Activated B cell treated with CpG ODN at 0.5 μM for 24 hours (primary cell): ENCODE results near the gene THBS4. TPM values are rescaled to one million over a fixed set of nuclear protein-coding genes. Genes with fewer than 3 reads are reported as not detected.

Experiments
- ATAC-seq: fragments of 200-7000 bp; cut with Tn5 transposase; one replicate; pipeline ENCODE4 v1.10.0; 2021; ENCODE audit warnings: low read depth, mild to moderate bottlenecking, moderate library complexity
- CTCF ChIA-PET: fragments of 350-600 bp; sonication (Branson Sonifier 250); formaldehyde crosslinking; loops from one replicate; lab custom pipeline; 2021; ENCODE audit warnings: antibody characterized with exemption; lab: Charles Lee
- POLR2A ChIA-PET: fragments of 350-600 bp; sonication (Branson Sonifier 250); formaldehyde crosslinking; loops from one replicate; lab custom pipeline; 2021; ENCODE audit warnings: antibody characterized with exemption; lab: Charles Lee
- DNase-seq: peaks from one replicate; pipeline ENCODE4 v3.0.0; 2022
- H3K27ac Mint-ChIP-seq: one replicate; pipeline ENCODE4 v1.8.0; 2020; ENCODE audit warnings: mixed read lengths
- H3K27me3 Mint-ChIP-seq: one replicate; pipeline ENCODE4 v1.8.0; 2021; ENCODE audit warnings: mixed read lengths
- H3K36me3 Mint-ChIP-seq: one replicate; pipeline ENCODE4 v1.8.0; 2021; ENCODE audit warnings: low read depth, mixed read lengths
- H3K4me1 Mint-ChIP-seq: one replicate; pipeline ENCODE4 v1.8.0; 2021; ENCODE audit warnings: mixed read lengths
- H3K4me3 Mint-ChIP-seq: one replicate; pipeline ENCODE4 v1.8.0; 2020; ENCODE audit warnings: mild to moderate bottlenecking, mixed read lengths
- H3K9me3 Mint-ChIP-seq: one replicate; pipeline ENCODE4 v1.8.0; 2020; ENCODE audit warnings: mixed read lengths
- CTCF ChIP-seq: fragments of 200-600 bp; IDR thresholded peaks from one replicate; pipeline ENCODE4 v1.8.0; 2022; ENCODE audit warnings: antibody characterized with exemption, mild to moderate bottlenecking
- intact Hi-C: fragments of 100-400 bp; cut with micrococcal nuclease; formaldehyde crosslinking; loops from one replicate; pipeline ENCODE4 v1.15.1; 2024
- total RNA-seq: library from RNA; stranded (reverse); gene quantifications from 2 replicates; pipeline ENCODE4 v1.2.3, GENCODE V29; 2022

The THBS4 gene
- total RNA-seq, 1 donor from 2014 or later: 0.20 TPM

- Mint-ChIP-seq H3K36me3 (no peaks in the 10 kb centered on the region), H3K4me3 (no peak overlapping the region), H3K9me3 (no peaks in the 10 kb centered on the region), H3K4me1 (no peaks in the 10 kb centered on the region), H3K27ac (no peak overlapping the region), H3K27me3 (no peaks in the 10 kb centered on the region)
- intact Hi-C loops: no loop called here
- TF ChIP-seq CTCF: no peak
- CTCF ChIA-PET: interaction anchor here (0.7 to 10.4 kb wide), 13 partner anchors 8 to 1073 kb away, joined by 3 to 171 read pairs (median 5); partner anchors contain the start of gene SERINC5
- ATAC-seq: no peak
- POLR2A ChIA-PET: interaction anchor here (1.2 kb wide), 1 partner anchor 213 kb away, joined by 5 read pairs; no protein-coding TSS in a partner anchor
- DNase-seq: no peak
These were observed 57.4 kb downstream of the THBS4 start for GRCh38 chr5:80092486-80093107.

- no peak for DNase-seq
- Mint-ChIP-seq H3K4me1 (no peaks in the 10 kb centered on the region), H3K4me3 (no peak overlapping the region), H3K27me3 (no peaks in the 10 kb centered on the region), H3K36me3 (no peaks in the 10 kb centered on the region), H3K9me3 (no peaks in the 10 kb centered on the region), H3K27ac (no peak overlapping the region)
- no peak for TF ChIP-seq CTCF
- no peak for ATAC-seq
- ChIA-PET CTCF (interaction anchor here (1.0 to 10.4 kb wide), 3 partner anchors 11 to 576 kb away, joined by 3 to 171 read pairs (median 11); no protein-coding TSS in a partner anchor), POLR2A (no interaction called here)
- intact Hi-C loops: no loop called here
These were observed 58.6 kb downstream of the THBS4 start for GRCh38 chr5:80093796-80094195.

GRCh38 chr5:80094236-80094738 lies 59.1 kb downstream of the THBS4 start:
- H3K27ac Mint-ChIP-seq: no peak overlapping the region
- ChIA-PET POLR2A (no interaction called here), CTCF (interaction anchor here (1.0 to 10.4 kb wide), 2 partner anchors 11 to 212 kb away, joined by 3 to 171 read pairs; no protein-coding TSS in a partner anchor)
- intact Hi-C loops: no loop called here
- ATAC-seq: no peak
- no peaks in the 10 kb centered on the region for H3K4me1 Mint-ChIP-seq
- no peak for TF ChIP-seq CTCF
- H3K27me3 Mint-ChIP-seq: no peaks in the 10 kb centered on the region
- H3K4me3 Mint-ChIP-seq: no peak overlapping the region
- DNase-seq: no peak
- H3K36me3 Mint-ChIP-seq: no peaks in the 10 kb centered on the region
- no peaks in the 10 kb centered on the region for H3K9me3 Mint-ChIP-seq

- Mint-ChIP-seq H3K27ac (no peak overlapping the region), H3K4me3 (no peak overlapping the region), H3K27me3 (no peaks in the 10 kb centered on the region), H3K4me1 (no peaks in the 10 kb centered on the region), H3K9me3 (no peaks in the 10 kb centered on the region), H3K36me3 (no peaks in the 10 kb centered on the region)
- POLR2A ChIA-PET: no interaction called here
- CTCF ChIA-PET: interaction anchor here (1.0 kb wide), 1 partner anchor 210 kb away, joined by 4 read pairs; no protein-coding TSS in a partner anchor
- ATAC-seq: no peak
- intact Hi-C loops: no loop called here
- no peak for TF ChIP-seq CTCF
- DNase-seq: no peak
These were observed 62.3 kb downstream of the THBS4 start for GRCh38 chr5:80097451-80097850.

GRCh38 chr5:80101993-80102392 lies 66.8 kb downstream of the THBS4 start:
- no peak overlapping the region for H3K27ac Mint-ChIP-seq
- DNase-seq (no peak), ATAC-seq (no peak)
- H3K4me3 Mint-ChIP-seq: no peak overlapping the region
- H3K9me3 Mint-ChIP-seq: no peaks in the 10 kb centered on the region
- CTCF ChIA-PET: interaction anchor here (1.8 kb wide), 1 partner anchor 10 kb away, joined by 9 read pairs; no protein-coding TSS in a partner anchor
- H3K36me3 Mint-ChIP-seq: no peaks in the 10 kb centered on the region
- H3K4me1 Mint-ChIP-seq: peaks cover 4% of the 10 kb centered on the region
- no peaks in the 10 kb centered on the region for H3K27me3 Mint-ChIP-seq
- TF ChIP-seq CTCF: no peak
- POLR2A ChIA-PET: no interaction called here
- intact Hi-C loops: no loop called here
